Epithelial cell of proximal tubule (primary cell): ENCODE data around the gene SLC25A22. TPM values are rescaled to one million over a fixed set of nuclear protein-coding genes. Genes with fewer than 3 reads are reported as not detected.

Experiments
- DNase-seq: peaks from one replicate; pipeline ENCODE4 v3.0.0-alpha.2; 2011; ENCODE audit warnings: low read depth
- H3K4me3 ChIP-seq: 2 replicates; pipeline ENCODE4 v1.5.1; 2011; ENCODE audit warnings: low read depth, mild to moderate bottlenecking, low read length
- CTCF ChIP-seq: conservative IDR thresholded peaks from 2 replicates; pipeline ENCODE4 v1.5.1; 2012; ENCODE audit warnings: low read depth, mild to moderate bottlenecking, low read length
- total RNA-seq: library from RNA; depleted of rRNA; stranded (reverse); fragments of >200 nt; gene quantifications from 2 replicates; pipeline ENCODE4 v1.2.3, GENCODE V29; 2015

The SLC25A22 gene
- total RNA-seq, 1 donor from 2014 or later, result 20.1 TPM

- no peak for DNase-seq
- no peak overlapping the region for H3K4me3 ChIP-seq
- TF ChIP-seq CTCF, result no peak
Observed at GRCh38 chr11:778976-779954, 18.8 kb downstream of the SLC25A22 start.

GRCh38 chr11:777288-778255, 20.5 kb downstream of the SLC25A22 start, which contains the start of gene GATD1:
Gene GATD1, minus strand, starts transcription at chr11:777487. Its CDS starts 25 bp downstream, at chr11:777462.
- TF ChIP-seq CTCF, result no peak
- peak within 1 kb of the TSS; percentile 79 for H3K4me3 ChIP-seq
- DNase-seq, result no peak

- H3K4me3 ChIP-seq, result peak overlapping the region; percentile 79
- DNase-seq, result no peak
- TF ChIP-seq CTCF, result no peak
Observed at GRCh38 chr11:776561-777287, 21.4 kb downstream of the SLC25A22 start.

GRCh38 chr11:776263-776560, 21.9 kb downstream of the SLC25A22 start:
- TF ChIP-seq CTCF, result no peak
- no peak for DNase-seq
- peak overlapping the region; percentile 79 for H3K4me3 ChIP-seq

- no peak for DNase-seq
- peak; percentile 9 for TF ChIP-seq CTCF
- peak overlapping the region; percentile 79 for H3K4me3 ChIP-seq
Observed at GRCh38 chr11:774873-775592, 23.0 kb downstream of the SLC25A22 start.

GRCh38 chr11:773830-774229, 24.3 kb downstream of the SLC25A22 start:
- DNase-seq, result no peak
- TF ChIP-seq CTCF, result no peak
- H3K4me3 ChIP-seq, result no peak overlapping the region
